Endothelial cell of umbilical vein (primary cell): ENCODE data around the gene RAB3D. TPM values are rescaled to one million over a fixed set of nuclear protein-coding genes. Genes with fewer than 3 reads are reported as not detected.

Experiments
- BruUV-seq: library from RNA; stranded (reverse); fragments of 400-500 nt; replicated peaks from 2 replicates; lab custom pipeline; 2021; lab: Mats Ljungman, UMichigan
- CTCF ChIA-PET: fragments of 300-600, 350-600 bp; sonication (Branson Sonifier 250); formaldehyde crosslinking; loops from one replicate; lab custom pipeline; 2021; ENCODE audit warnings: antibody characterized with exemption, inconsistent platforms; lab: Charles Lee
- POLR2A ChIA-PET: fragments of 300-600, 350-600 bp; sonication (Branson Sonifier 250); formaldehyde crosslinking; loops from one replicate; lab custom pipeline; 2021; ENCODE audit warnings: antibody characterized with exemption, inconsistent platforms; lab: Charles Lee
- DNase-seq: peaks from one replicate; pipeline ENCODE4 v3.0.0-alpha.2; 2011; ENCODE audit warnings: low read depth, low spot score
- FAIRE-seq: peaks from 2 replicates; lab custom pipeline; 2011; peaks lifted over from hg19 to GRCh38; lab: Jason Lieb, UNC
- H2AFZ ChIP-seq: 2 replicates; pipeline ENCODE4 v1.6.0; 2012; ENCODE audit warnings: low read depth, low read length, control low read depth, inconsistent platforms
- H3K27ac ChIP-seq: 2 replicates; pipeline ENCODE4 v1.5.1; 2011; ENCODE audit warnings: low read depth, mild to moderate bottlenecking, control low read depth, low read length, moderate library complexity; ENCODE audit not compliant: insufficient read depth
- H3K27me3 ChIP-seq, 2 experiments: 2 replicates each; pipeline versions ENCODE4 v1.6.0 to v1.6.1; 2011; ENCODE audit warnings: low read length in 2 of 2, mixed read lengths in 1 of 2; ENCODE audit not compliant: control insufficient read depth in 2 of 2, insufficient read depth in 2 of 2
- H3K36me3 ChIP-seq, 2 experiments: 2 replicates in 1 of 2; 3 replicates in 1 of 2; pipeline ENCODE4 v1.5.1; 2011; ENCODE audit warnings: low read length in 2 of 2, mild to moderate bottlenecking in 1 of 2, moderate library complexity in 1 of 2; ENCODE audit not compliant: control insufficient read depth in 2 of 2, insufficient read depth in 2 of 2; ENCODE audit errors: extremely low read depth in 1 of 2
- H3K4me1 ChIP-seq: 3 replicates; pipeline ENCODE4 v1.5.1; 2011; ENCODE audit warnings: mild to moderate bottlenecking, low read length; ENCODE audit not compliant: control insufficient read depth, insufficient read depth; ENCODE audit errors: extremely low read depth
- H3K4me2 ChIP-seq: 2 replicates; pipeline ENCODE4 v1.6.1; 2011; ENCODE audit warnings: low read length, control low read depth, mixed read lengths; ENCODE audit not compliant: insufficient read depth
- H3K4me3 ChIP-seq, 3 experiments: fragments of 200-600 bp in 1 of 3; sonication (generic), shearing (Covaris generic) in 1 of 3; replicated peaks in 1 of 3; 2 replicates each; pipeline ENCODE4 v1.5.1; 2011 to 2016; ENCODE audit warnings: control low read depth in 3 of 3, low read length in 3 of 3, mild to moderate bottlenecking in 2 of 3, inconsistent platforms in 1 of 3, low read depth in 1 of 3, moderate library complexity in 1 of 3; ENCODE audit not compliant: insufficient read depth in 1 of 3
- H3K79me2 ChIP-seq: 2 replicates; pipeline ENCODE4 v1.6.0; 2012; ENCODE audit warnings: low read length, inconsistent platforms; ENCODE audit not compliant: control insufficient read depth, insufficient read depth
- H3K9ac ChIP-seq: replicated peaks from 2 replicates; pipeline ENCODE3; 2011; ENCODE audit warnings: low read length, control low read depth; ENCODE audit not compliant: insufficient read depth; ENCODE audit errors: extremely low read depth
- H3K9me1 ChIP-seq: replicated peaks from 3 replicates; pipeline ENCODE4 v1.6.0; 2011; ENCODE audit warnings: mild to moderate bottlenecking, low read length; ENCODE audit not compliant: control insufficient read depth, insufficient read depth; ENCODE audit errors: extremely low read depth
- H3K9me3 ChIP-seq: replicated peaks from 2 replicates; pipeline ENCODE4 v1.5.1; 2012; ENCODE audit warnings: low read length, inconsistent platforms; ENCODE audit not compliant: control insufficient read depth, insufficient read depth
- H4K20me1 ChIP-seq: replicated peaks from 2 replicates; pipeline ENCODE3; 2011; ENCODE audit warnings: mild to moderate bottlenecking, low read length; ENCODE audit not compliant: control insufficient read depth, insufficient read depth; ENCODE audit errors: extremely low read depth
- CTCF ChIP-seq, 2 donors: IDR thresholded peaks; 1 replicate in 1 of 2; 2 replicates in 1 of 2; pipeline ENCODE4 v1.5.1; 2011; ENCODE audit warnings: low read length in 2 of 2, mild to moderate bottlenecking in 2 of 2, moderate library complexity in 2 of 2, control low read depth in 1 of 2, inconsistent platforms in 1 of 2, low read depth in 1 of 2; ENCODE audit not compliant: insufficient read depth in 1 of 2; ENCODE audit errors: extremely low read depth in 1 of 2
- EZH2 ChIP-seq: IDR thresholded peaks from 2 replicates; pipeline ENCODE4 v1.6.1; 2012; ENCODE audit warnings: borderline replicate concordance, low read depth, mild to moderate bottlenecking, moderate library complexity, low read length, inconsistent platforms; ENCODE audit not compliant: severe bottlenecking
- FOS ChIP-seq: IDR thresholded peaks from 2 replicates; pipeline ENCODE4 v1.6.1; 2011; ENCODE audit warnings: mild to moderate bottlenecking, low read length, moderate library complexity, borderline replicate concordance; ENCODE audit not compliant: insufficient read depth
- GATA2 ChIP-seq: IDR thresholded peaks from 2 replicates; pipeline ENCODE4 v1.7.0; 2011; ENCODE audit warnings: low read depth, mild to moderate bottlenecking, moderate library complexity, mixed read lengths, low read length; ENCODE audit not compliant: insufficient read length, insufficient read depth
- JUN ChIP-seq: IDR thresholded peaks from 2 replicates; pipeline ENCODE4 v1.6.1; 2011; ENCODE audit warnings: borderline replicate concordance, low read depth; ENCODE audit not compliant: insufficient read length, insufficient read depth
- MAX ChIP-seq: IDR thresholded peaks from 2 replicates; pipeline ENCODE4 v1.6.1; 2011; ENCODE audit not compliant: insufficient read depth, insufficient read length
- MYC ChIP-seq: IDR thresholded peaks from one replicate; pipeline ENCODE4 v1.6.1; 2011; ENCODE audit warnings: mild to moderate bottlenecking, low read depth, low read length
- POLR2A ChIP-seq: IDR thresholded peaks from 2 replicates; pipeline ENCODE4 v1.6.1; 2012; ENCODE audit warnings: low read depth, mild to moderate bottlenecking, control low read depth, low read length
- POLR2AphosphoS5 ChIP-seq: IDR thresholded peaks from 2 replicates; pipeline ENCODE4 v1.6.1; 2012; ENCODE audit warnings: low read depth, mild to moderate bottlenecking, control low read depth, low read length, moderate library complexity; ENCODE audit not compliant: insufficient read depth
- dilution Hi-C: fragments of 300-500 bp; cut with MboI; formaldehyde crosslinking; loops from one replicate; pipeline ENCODE4 v1.15.0; 2019; ENCODE audit warnings: low sequenced_read_pairs; ENCODE audit not compliant: extremely low pct_ligation_motif_present
- intact Hi-C: fragments of 100-400 bp; cut with micrococcal nuclease; formaldehyde crosslinking; loops from one replicate; pipeline ENCODE4 v1.10.0; 2022
- polyA plus RNA-seq, 4 experiments: library from polyadenylated mRNA; depleted of rRNA in 3 of 4; stranded (reverse) in 3 of 4; unstranded in 1 of 4; fragments of >200 nt; gene quantifications; 2 replicates each; pipeline versions ENCODE4 v1.2.1 to v1.2.3, GENCODE V29; 2011 to 2012; ENCODE audit warnings: missing spikeins in 1 of 4
- total RNA-seq: library from RNA; stranded (reverse); gene quantifications from 2 replicates; pipeline ENCODE4 v1.2.3, GENCODE V29; 2021

The RAB3D gene
- total and polyA plus RNA-seq, 2 donors (not counting 3 experiments of a cell fraction or from before 2014, with no cell fraction given), result 35.4 to 48.2 TPM

- POLR2A ChIA-PET, result no interaction called here
- intact Hi-C loops (no loop called here), dilution Hi-C loops (no loop called here)
- Histone ChIP-seq H3K9me1 (no peaks in the 10 kb centered on the region), H3K9ac (no peak overlapping the region), H3K4me2 (no peak overlapping the region), H3K4me1 (peaks cover 11% of the 10 kb centered on the region), H3K27me3 (no peaks in the 10 kb centered on the region), H3K36me3 (no peaks in the 10 kb centered on the region), H4K20me1 (no peaks in the 10 kb centered on the region), H2AFZ (no peak overlapping the region), H3K9me3 (no peaks in the 10 kb centered on the region), H3K79me2 (no peaks in the 10 kb centered on the region), H3K27ac (no peak overlapping the region), H3K4me3 (no peak overlapping the region)
- no TSS peak for BruUV-seq
- CTCF ChIA-PET, result interaction anchor here (0.8 to 6.0 kb wide), 7 partner anchors 34 to 192 kb away, joined by 3 to 28 read pairs (median 4); no protein-coding TSS in a partner anchor
- FAIRE-seq (no peak), DNase-seq (no peak)
- TF ChIP-seq EZH2 (no peak), MAX (no peak), CTCF (IDR thresholded peaks at IDR 0.05; ENCODE audit: extremely low read depth in 1 of 2, insufficient read depth in 1 of 2, low read depth in 1 of 2, low read length in 2 of 2) (no peak), JUN (no peak), POLR2AphosphoS5 (no peak), POLR2A (no peak), FOS (no peak), MYC (no peak), GATA2 (no peak)
Observed at GRCh38 chr19:11290256-11290655, 49.2 kb downstream of the RAB3D start.
